WTC11 (cell line): ENCODE data around the gene CCND1.

Source experiments
- ATF3 ChIP-seq: sonication (generic); formaldehyde crosslinking; conservative IDR thresholded peaks from 2 replicates; pipeline ENCODE4 v1.8.1; 2022; ENCODE audit warnings: mild to moderate bottlenecking, missing genetic modification reagents
- CTCF ChIP-seq: fragments of 200-600 bp; IDR thresholded peaks from 2 replicates; pipeline ENCODE4 v1.8.0; 2022; ENCODE audit warnings: antibody characterized with exemption
- E2F4 ChIP-seq: sonication (generic); formaldehyde crosslinking; IDR thresholded peaks from 2 replicates; pipeline ENCODE4 v1.8.1; 2022; ENCODE audit warnings: low read depth, mild to moderate bottlenecking, moderate library complexity, missing genetic modification reagents, borderline replicate concordance
- ETV6 ChIP-seq: sonication (generic); formaldehyde crosslinking; IDR thresholded peaks from 2 replicates; pipeline ENCODE4 v1.8.1; 2022; ENCODE audit warnings: mild to moderate bottlenecking, missing genetic modification reagents
- KAT7 ChIP-seq: sonication (generic); formaldehyde crosslinking; IDR thresholded peaks from 2 replicates; pipeline ENCODE4 v1.8.1; 2023; ENCODE audit warnings: missing genetic modification reagents, mild to moderate bottlenecking, borderline replicate concordance
- NR1H2 ChIP-seq: sonication (generic); formaldehyde crosslinking; IDR thresholded peaks from 2 replicates; pipeline ENCODE4 v1.9.0; 2021; ENCODE audit warnings: mild to moderate bottlenecking, moderate library complexity, missing genetic modification reagents
- TP53 ChIP-seq: sonication (generic); formaldehyde crosslinking; IDR thresholded peaks from 2 replicates; pipeline ENCODE4 v1.8.1; 2023; ENCODE audit warnings: mild to moderate bottlenecking, missing genetic modification reagents
- USF2 ChIP-seq: sonication (generic); formaldehyde crosslinking; IDR thresholded peaks from 2 replicates; pipeline ENCODE4 v1.8.1; 2023; ENCODE audit warnings: mild to moderate bottlenecking, missing genetic modification reagents, moderate library complexity
- TF ChIP-seq, protein P1 (sequence below): sonication (generic); formaldehyde crosslinking; IDR thresholded peaks from 2 replicates; pipeline ENCODE4 v1.8.0; 2022; ENCODE audit warnings: mild to moderate bottlenecking, missing genetic modification reagents

- TF ChIP-seq CTCF = no peak
- TF ChIP-seq USF2 (CRISPR knock-in tag) = no peak
- no peak for TF ChIP-seq ATF3 (CRISPR knock-in tag)
- TF ChIP-seq, protein P1, sequence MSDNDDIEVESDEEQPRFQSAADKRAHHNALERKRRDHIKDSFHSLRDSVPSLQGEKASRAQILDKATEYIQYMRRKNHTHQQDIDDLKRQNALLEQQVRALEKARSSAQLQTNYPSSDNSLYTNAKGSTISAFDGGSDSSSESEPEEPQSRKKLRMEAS (CRISPR knock-in tag) = no peak
- TF ChIP-seq NR1H2 = no peak
- no peak for TF ChIP-seq KAT7
- no peak for TF ChIP-seq ETV6 (CRISPR knock-in tag)
- no peak for TF ChIP-seq TP53 (CRISPR knock-in tag)
- no peak for TF ChIP-seq E2F4 (CRISPR knock-in tag)
Observed at GRCh38 chr11:69644071-69644961, 3.4 kb downstream of the CCND1 start.
